Lung (tissue), 12 donors: Measurements from ENCODE around the gene PACS1. TPM values are rescaled to one million over a fixed set of nuclear protein-coding genes. Genes with fewer than 3 reads are reported as not detected.

ENCODE experiments used
- ATAC-seq: fragments of 200-7000 bp; cut with Tn5 transposase; one replicate; pipeline ENCODE4 v1.9.1; 2020; ENCODE audit warnings: moderate number of reproducible peaks; ENCODE audit not compliant: insufficient read depth, low FRiP score
- DNase-seq, 3 donors: peaks; one replicate each; pipeline ENCODE4 v3.0.0-alpha.2; 2013 to 2017
- H3K27ac ChIP-seq, 2 donors: one replicate each; pipeline ENCODE4 v1.5.1; 2013; ENCODE audit warnings: mild to moderate bottlenecking in 2 of 2, moderate library complexity in 2 of 2, control low read depth in 1 of 2, inconsistent platforms in 1 of 2, low read depth in 1 of 2, low read length in 1 of 2
- H3K27me3 ChIP-seq, 3 donors: one replicate each; pipeline ENCODE4 v1.5.1; 2013; ENCODE audit warnings: low read length in 2 of 3; ENCODE audit not compliant: control insufficient read depth in 3 of 3, insufficient read depth in 3 of 3
- H3K36me3 ChIP-seq, 4 donors: one replicate each; pipeline ENCODE4 v1.5.1; 2013; ENCODE audit warnings: low read length in 4 of 4, mild to moderate bottlenecking in 1 of 4, moderate library complexity in 1 of 4; ENCODE audit not compliant: control insufficient read depth in 4 of 4, insufficient read depth in 4 of 4
- H3K4me1 ChIP-seq, 5 donors: one replicate each; pipeline ENCODE4 v1.5.1; 2013; ENCODE audit warnings: low read length in 5 of 5, mild to moderate bottlenecking in 2 of 5, moderate library complexity in 1 of 5; ENCODE audit not compliant: control insufficient read depth in 5 of 5, insufficient read depth in 5 of 5
- H3K4me3 ChIP-seq: one replicate; pipeline ENCODE4 v1.5.1; 2013; ENCODE audit warnings: mild to moderate bottlenecking, control low read depth, moderate library complexity
- H3K9ac ChIP-seq, 2 donors: one replicate each; pipeline ENCODE4 v1.5.1; 2013; ENCODE audit warnings: low read length in 2 of 2, control low read depth in 1 of 2; ENCODE audit not compliant: insufficient read depth in 1 of 2
- H3K9me3 ChIP-seq, 4 donors: one replicate each; pipeline ENCODE4 v1.5.1; 2013; ENCODE audit warnings: low read length in 3 of 4, mild to moderate bottlenecking in 1 of 4, moderate library complexity in 1 of 4; ENCODE audit not compliant: control insufficient read depth in 4 of 4, insufficient read depth in 3 of 4
- CTCF ChIP-seq: IDR thresholded peaks from 2 replicates; pipeline ENCODE4 v1.5.1; 2012; ENCODE audit warnings: mild to moderate bottlenecking; ENCODE audit errors: control extremely low read depth, extremely low read depth
- WGBS, 2 donors: extraction: QIAGEN DNeasy Blood & Tissue Kit; methylation state at CpG; one replicate each; pipeline ENCODE4 v1.1.7; 2013; 5-methylcytosine and 5-hydroxymethylcytosine counted together
- polyA plus RNA-seq, 2 donors: library from polyadenylated mRNA; stranded (reverse); fragments of 200-250 nt; gene quantifications; one replicate each; pipeline ENCODE4 v1.2.1, GENCODE V29; 2013
- total RNA-seq, 2 donors: library from RNA; depleted of rRNA in 1 of 2; stranded (reverse); fragments of >200 nt in 1 of 2; gene quantifications; one replicate each; pipeline ENCODE4 v1.2.1, GENCODE V29; 2014 to 2021
- donor health status: control.
- donor health status: control.
- donor health status: Bipolar disorder and iron deficiency.
- donor health status: healthy.
- donor health status: DM: yes; HTN: yes; CAD: no.

PACS1 gene
- total and polyA plus RNA-seq, 4 donors: 22.2 to 48.8 (median 34.7) TPM

- no peaks in the 10 kb centered on the region for H3K27me3 ChIP-seq
- H3K4me1 ChIP-seq: peaks cover 0 to 11% (median 5%) of the 10 kb centered on the region in 5 donors
- H3K9ac ChIP-seq: no peak overlapping the region
- 73 to 80% methylated on average over 7 of the region's 7 CpGs for WGBS, 2 donors
- TF ChIP-seq CTCF: no peak
- peaks cover 0 to 2% (median 0%) of the 10 kb centered on the region in 4 donors for H3K9me3 ChIP-seq
- H3K27ac ChIP-seq: no peak overlapping the region
- H3K36me3 ChIP-seq: peaks cover 47 to 56% (median 53%) of the 10 kb centered on the region in 4 donors
- DNase-seq (no peak), ATAC-seq (no peak)
- no peak overlapping the region for H3K4me3 ChIP-seq
Measured at GRCh38 chr11:66056501-66056900, 13.6 kb upstream of the PACS1 start.

GRCh38 chr11:66059966-66060680, 9.9 kb upstream of the PACS1 start:
- TF ChIP-seq CTCF: no peak

GRCh38 chr11:66061268-66061667, 8.8 kb upstream of the PACS1 start:
- Histone ChIP-seq H3K27ac (no peak overlapping the region), H3K9ac (no peak overlapping the region), H3K4me3 (no peak overlapping the region), H3K27me3 (no peaks in the 10 kb centered on the region), H3K36me3 (peaks cover 56 to 77% (median 66%) of the 10 kb centered on the region in 4 donors), H3K4me1 (no peaks in the 10 kb centered on the region), H3K9me3 (peaks cover 0 to 2% (median 0%) of the 10 kb centered on the region in 4 donors)
- no peak for ATAC-seq
- DNase-seq: no peak
- WGBS, 2 donors: 84 to 88% methylated on average over 6 of the region's 6 CpGs
- no peak for TF ChIP-seq CTCF

More at GRCh38 chr11:66059966-66060680, 9.9 kb upstream of the PACS1 start:
- DNase-seq: no peak
- H3K27ac ChIP-seq: no peak overlapping the region
- peaks cover 0 to 2% (median 0%) of the 10 kb centered on the region in 4 donors for H3K9me3 ChIP-seq
- no peak overlapping the region for H3K9ac ChIP-seq
- H3K27me3 ChIP-seq: no peaks in the 10 kb centered on the region
- no peak for ATAC-seq
- no peaks in the 10 kb centered on the region for H3K4me1 ChIP-seq
- H3K4me3 ChIP-seq: no peak overlapping the region
- H3K36me3 ChIP-seq: peaks cover 59 to 79% (median 66%) of the 10 kb centered on the region in 4 donors
- 82% methylated on average over 8 of the region's 8 CpGs for WGBS, 2 donors
